Stimulated activated CD8-positive, alpha-beta memory T cell treated with anti-CD3 and anti-CD28 coated beads, Interleukin-15, amount 100 ng/mL, for 4 hours (primary cell): Measurements from ENCODE around the gene PPP6R1.
"Not testable (repeated sequence)": the region's sequence is repeated elsewhere in the genome, so short reads cannot be mapped to it uniquely, and the experiment has no call there.

Experiments used
- DNase-seq, 2 donors: peaks; one replicate each; pipeline ENCODE4 v3.0.0-alpha.2; 2020; ENCODE audit warnings: low read depth in 2 of 2

Gene PPP6R1

GRCh38 chr19:55223291-55224037, 35.4 kb downstream of the PPP6R1 start:
- no peak for DNase-seq

- no peak for DNase-seq
These were observed 38.3 kb downstream of the PPP6R1 start for GRCh38 chr19:55220525-55220924.

GRCh38 chr19:55216461-55217198, 42.2 kb downstream of the PPP6R1 start:
- no peak for DNase-seq

- DNase-seq = no peak
These were observed 45.3 kb downstream of the PPP6R1 start for GRCh38 chr19:55213547-55213946.

- no peak for DNase-seq
These were observed 46.4 kb downstream of the PPP6R1 start for GRCh38 chr19:55212447-55212846.

- no peak for DNase-seq
These were observed 48.9 kb downstream of the PPP6R1 start for GRCh38 chr19:55209693-55210472.

- DNase-seq = no peak
These were observed 49.7 kb downstream of the PPP6R1 start, which contains the start of gene PTPRH for GRCh38 chr19:55208880-55209692. PTPRH (minus strand) TSS chr19:55209501; CDS start chr19:55209433, 68 bp downstream.

GRCh38 chr19:55206664-55207500, 51.9 kb downstream of the PPP6R1 start:
- DNase-seq = no peak

GRCh38 chr19:55202199-55202598, 56.6 kb downstream of the PPP6R1 start:
- DNase-seq = not testable (repeated sequence)

GRCh38 chr19:55199620-55200204, 59.1 kb downstream of the PPP6R1 start:
- no peak for DNase-seq

GRCh38 chr19:55198651-55199050, 60.2 kb downstream of the PPP6R1 start:
- DNase-seq = no peak

- no peak for DNase-seq
These were observed 61.3 kb downstream of the PPP6R1 start for GRCh38 chr19:55197528-55197927.

GRCh38 chr19:55196803-55197202, 62.0 kb downstream of the PPP6R1 start:
- no peak for DNase-seq

GRCh38 chr19:55193481-55193880, 65.3 kb downstream of the PPP6R1 start:
- no peak for DNase-seq

- no peak for DNase-seq
These were observed 69.4 kb downstream of the PPP6R1 start for GRCh38 chr19:55189403-55189835.

GRCh38 chr19:55188625-55189024, 70.2 kb downstream of the PPP6R1 start:
- no peak for DNase-seq

GRCh38 chr19:55186080-55186479, 72.7 kb downstream of the PPP6R1 start:
- DNase-seq = no peak

GRCh38 chr19:55181740-55182139, 77.1 kb downstream of the PPP6R1 start:
- no peak for DNase-seq
